ENCODE measurements around the gene HS3ST1.

HS3ST1 gene

DNA sequence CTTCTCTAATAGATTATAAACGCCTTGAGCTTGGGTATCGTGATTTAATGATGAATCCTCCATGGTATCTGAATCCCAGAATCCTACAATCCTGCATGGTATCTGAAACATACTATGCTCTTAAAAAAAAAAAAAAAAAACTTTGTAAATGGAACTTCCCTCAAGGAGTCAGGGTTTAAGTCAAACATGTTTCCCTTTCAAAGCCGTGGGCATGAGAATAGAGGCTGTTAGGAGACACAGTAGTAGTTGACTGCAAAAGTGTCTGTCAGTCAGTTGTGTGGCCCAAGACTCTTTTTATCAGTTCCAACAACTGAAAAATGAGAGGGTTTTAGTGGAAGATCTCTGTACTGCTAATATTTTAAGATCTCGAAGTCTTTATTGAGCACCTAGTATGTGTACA is 2.4 kb upstream of the HS3ST1 start:
- no peak for DNase-seq (ENCODE audit: low spot score)

DNA sequence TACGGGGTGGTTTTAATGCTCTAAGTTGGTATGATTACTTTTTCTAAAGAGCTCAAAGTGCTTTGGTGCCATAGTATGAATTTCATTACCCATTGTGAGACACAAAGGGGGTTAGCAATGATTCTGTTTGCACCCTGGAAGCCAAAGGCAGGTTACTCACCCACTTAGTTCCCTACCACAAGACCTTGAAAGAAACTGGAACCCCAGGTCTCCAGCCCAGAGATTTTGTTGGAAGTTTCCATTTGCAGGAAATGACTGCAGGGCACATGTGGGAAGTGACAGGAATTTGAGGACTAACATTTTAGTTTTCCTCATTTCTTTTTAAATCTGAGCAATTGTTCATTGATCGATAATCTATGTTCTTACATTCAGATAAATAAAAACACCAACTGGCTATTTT is 1.8 kb upstream of the HS3ST1 start:
- DNase-seq (ENCODE audit: low spot score) = no peak

DNA sequence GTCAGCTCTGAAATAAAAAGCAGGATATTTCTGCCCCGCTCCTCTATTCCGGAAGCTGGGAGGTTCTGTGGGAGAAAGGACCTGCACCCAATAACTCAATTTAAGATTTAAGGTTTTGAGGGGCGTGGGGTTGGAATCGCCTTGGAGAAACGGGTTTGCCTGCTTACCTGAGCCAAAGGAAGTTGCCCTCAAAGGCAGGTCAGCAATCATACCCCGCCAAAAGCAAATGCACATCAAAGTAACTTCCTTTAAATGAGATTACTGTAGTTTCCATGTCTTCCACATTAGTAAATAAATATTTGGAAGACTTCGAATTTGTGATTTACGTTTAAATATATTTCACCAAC is 978 bp upstream of the HS3ST1 start:
- peak; percentile 33 for DNase-seq (ENCODE audit: low spot score)

DNA sequence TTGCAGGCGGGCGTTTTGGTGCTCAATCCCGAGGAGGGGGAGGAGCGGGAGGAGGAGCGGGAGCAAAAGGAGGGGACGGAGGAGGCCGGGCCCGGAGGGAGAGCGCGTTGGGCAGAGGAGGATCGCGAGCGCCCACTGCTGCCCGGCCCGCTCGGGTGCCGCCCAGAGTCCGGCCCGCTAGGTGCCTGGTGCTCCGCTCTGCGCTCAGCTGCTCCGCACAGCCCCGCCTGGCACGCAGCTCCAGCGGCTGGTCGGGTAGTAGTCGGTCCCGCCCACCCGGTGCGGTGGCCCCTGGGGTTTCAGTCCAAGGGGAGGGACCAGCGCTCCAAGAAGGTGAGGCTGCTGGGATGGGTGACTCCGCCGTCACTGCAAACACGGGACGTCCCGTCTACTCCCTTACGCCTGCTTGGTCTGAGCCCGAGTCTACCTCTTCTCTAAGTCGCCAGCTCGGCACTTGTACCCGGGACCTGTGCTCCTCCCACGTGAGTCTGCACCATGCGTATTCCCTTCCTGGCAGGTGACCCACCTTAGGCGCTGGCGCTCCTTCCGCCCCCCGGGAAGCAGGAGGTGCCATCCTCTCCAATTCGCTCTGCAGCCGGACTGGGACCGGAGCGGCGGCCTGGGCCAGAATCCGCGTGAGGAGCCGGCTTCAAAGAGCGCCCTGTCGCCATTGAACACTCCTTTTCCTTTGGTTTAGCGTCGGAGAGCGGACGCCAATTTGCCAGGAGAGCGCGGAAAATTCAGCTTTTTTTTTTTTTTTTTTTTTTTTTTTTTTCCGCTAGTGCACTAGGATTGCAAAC is 405 bp upstream of the HS3ST1 start:
- peak; percentile 92 for DNase-seq (ENCODE audit: low spot score)

DNA sequence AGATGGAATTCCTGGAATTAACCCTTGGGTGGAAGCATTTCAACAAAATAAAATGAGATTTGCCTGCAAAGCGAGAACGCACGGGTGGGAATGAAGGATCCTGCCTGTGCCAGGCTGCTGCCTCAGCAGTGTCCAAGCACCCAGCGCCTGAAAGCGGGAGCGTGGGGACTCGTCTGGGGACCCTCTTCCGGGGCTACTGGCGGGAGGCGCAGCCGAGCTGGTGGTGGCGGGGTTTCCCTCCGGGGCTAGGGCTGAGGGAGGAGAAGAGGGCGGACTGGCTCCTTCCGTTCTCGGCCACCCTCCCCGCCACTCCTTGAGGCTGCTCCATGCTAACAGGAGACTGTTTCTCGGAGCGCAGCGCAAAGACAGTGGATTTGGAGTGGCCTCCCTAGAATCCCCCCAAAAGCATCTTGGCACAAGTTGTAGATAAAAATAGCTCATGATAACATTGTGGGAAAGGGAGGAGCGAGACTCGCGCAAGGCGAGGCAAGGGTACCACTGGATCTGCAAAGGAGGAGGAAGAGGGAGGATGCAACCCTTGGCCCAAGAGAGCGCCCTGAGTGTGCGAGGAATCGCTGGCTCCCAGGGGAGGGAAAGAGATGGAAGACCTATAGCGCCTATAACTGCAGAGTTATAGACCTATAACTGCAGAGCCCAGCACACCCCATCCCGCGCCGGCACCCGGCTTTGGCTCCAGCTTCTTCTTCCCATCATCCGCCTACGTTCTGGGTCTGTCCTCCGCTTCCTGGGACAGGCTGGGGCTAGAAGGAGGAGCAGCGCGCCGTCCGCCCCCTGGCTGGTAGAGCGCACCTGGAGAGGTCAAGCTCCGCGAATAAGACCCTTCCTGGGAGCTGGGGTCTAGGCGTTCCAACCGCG is 1.3 kb downstream of the HS3ST1 start:
- no peak for DNase-seq (ENCODE audit: low spot score)

DNA sequence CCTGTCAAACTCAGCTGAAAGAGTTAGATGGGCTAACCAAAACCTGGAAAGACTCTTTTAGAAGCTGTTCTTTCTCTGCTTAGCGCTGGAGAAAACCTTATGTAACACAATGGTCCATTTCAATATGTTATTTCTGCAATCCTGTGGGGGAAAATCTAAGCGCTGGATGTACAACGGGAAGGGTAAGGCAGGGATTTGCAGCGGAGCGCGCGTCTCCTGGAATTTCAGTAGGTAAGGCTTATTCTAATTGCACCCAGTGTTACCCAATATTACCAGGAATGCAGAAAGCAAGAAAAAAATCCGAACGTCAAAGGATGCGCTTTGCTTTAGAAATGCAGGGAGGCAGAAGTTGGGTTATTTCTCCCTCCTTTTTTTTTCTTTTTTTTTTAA is 2.0 kb downstream of the HS3ST1 start:
- no peak for DNase-seq (ENCODE audit: low spot score)

DNA sequence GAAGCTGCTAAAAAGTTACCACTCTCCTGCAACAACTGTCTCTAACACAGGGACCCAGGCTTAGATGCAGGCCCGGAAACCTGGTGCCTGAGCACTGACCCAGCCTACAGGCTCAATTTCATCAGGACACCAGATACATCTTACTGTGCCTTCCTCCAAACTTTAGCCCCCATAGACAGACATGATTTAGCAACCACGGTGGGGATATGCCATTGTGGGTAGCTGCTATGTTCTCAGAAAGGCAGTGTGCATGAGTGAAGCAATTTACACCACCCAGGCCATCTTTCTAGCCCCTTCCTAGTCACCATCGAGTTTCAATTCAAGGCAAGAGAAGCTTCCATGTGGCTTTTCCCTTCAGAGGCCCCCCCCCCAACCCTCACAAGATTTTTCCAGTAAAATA is 2.7 kb downstream of the HS3ST1 start:
- no peak for DNase-seq (ENCODE audit: low spot score)

DNA sequence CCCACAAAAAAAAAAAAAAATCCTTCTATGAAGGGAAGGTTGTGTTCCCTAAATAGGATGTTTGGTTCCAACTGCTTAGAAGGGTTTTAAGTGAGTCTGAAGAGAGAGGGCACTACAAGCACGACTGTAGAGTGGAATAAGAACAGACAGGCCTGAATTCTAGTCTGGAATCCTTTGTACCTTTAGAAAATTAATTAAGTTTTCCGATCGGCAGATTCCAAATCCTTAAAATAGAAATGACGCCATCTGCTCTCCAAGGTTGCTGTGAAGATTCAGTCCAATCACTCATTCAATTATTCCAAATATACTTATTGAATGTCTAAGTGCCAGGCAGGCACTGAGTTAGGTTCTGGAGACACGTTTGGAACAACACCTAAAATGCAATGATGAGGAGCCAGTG is 3.8 kb downstream of the HS3ST1 start:
- no peak for DNase-seq (ENCODE audit: low spot score)

DNA sequence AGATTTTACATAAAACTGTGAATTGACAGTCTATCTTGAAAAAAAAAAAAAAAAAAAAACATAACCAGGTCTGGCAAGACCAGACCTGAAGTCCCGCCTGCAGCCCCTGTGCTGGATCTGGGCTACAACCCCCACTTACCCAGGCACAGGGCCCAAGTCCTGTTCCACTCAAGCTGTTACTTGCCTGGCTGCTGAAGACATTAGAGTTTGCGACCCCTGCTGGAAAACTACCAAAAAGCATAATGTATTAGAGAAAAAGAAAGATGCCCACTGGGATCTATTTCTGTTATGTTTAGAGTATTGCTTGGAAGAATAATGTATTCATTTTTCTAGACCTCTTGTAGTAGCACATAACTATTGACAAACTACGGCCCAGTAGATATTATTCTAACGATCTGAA is 4.7 kb downstream of the HS3ST1 start:
- DNase-seq (ENCODE audit: low spot score) = peak; percentile 4

DNA sequence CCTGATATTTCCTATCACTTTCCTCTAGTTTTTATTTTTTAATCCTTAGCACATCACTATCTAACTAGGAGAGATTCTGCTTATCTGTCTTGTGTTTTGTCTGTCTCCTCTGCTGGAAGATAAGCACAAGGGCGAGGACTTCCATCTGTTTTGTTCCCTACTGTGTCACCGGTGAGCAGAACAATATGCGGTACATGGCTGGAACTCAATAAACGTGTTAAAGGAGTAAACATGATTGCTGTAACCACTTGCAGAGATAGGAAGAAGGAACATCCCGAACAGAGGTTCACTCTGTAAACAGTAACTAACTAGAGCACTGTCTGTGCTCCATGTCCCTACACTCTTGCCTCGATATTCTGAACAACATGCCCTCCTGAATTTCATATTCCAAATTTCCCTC is 5.2 kb downstream of the HS3ST1 start:
- DNase-seq (ENCODE audit: low spot score) = no peak

DNA sequence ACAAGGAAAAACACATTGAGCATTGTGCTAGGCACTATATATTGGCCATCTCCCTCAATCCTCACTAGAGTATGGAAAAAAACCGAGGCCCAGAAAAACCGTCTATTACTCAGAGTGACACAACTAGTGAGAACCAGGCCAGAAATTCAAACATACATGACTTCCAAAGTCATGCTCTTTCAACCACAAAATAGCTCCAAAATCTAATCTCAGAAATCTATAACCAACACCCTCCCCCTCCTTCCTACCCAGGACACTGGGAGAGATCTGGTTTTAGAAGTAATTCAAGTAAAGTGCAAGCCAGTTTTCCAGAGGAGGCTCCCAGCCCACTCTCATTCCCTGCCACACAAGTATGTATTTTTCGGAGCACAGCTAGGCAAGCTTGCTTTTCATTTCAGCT is 7.6 kb downstream of the HS3ST1 start:
- no peak for DNase-seq (ENCODE audit: low spot score)

DNA sequence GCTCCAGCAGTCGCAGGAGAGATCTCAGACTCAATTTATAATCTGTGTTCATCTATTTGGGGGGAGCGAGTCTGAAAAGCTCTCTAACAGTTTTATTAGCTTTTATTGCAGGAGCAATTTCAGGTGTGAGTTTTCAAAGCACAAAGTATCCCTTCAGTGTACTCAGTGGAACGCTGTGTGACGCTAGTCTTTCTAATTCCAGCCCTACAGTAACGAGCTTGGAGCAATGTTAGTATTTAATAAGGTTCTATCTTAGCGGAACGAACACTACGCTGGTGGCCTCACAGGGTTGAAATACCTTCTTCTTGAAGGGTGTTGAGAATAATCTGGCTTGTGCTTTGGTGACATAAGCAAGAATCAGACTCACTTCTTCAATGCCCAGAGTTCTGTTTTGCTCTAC is 8.4 kb downstream of the HS3ST1 start:
- DNase-seq (ENCODE audit: low spot score) = no peak

DNA sequence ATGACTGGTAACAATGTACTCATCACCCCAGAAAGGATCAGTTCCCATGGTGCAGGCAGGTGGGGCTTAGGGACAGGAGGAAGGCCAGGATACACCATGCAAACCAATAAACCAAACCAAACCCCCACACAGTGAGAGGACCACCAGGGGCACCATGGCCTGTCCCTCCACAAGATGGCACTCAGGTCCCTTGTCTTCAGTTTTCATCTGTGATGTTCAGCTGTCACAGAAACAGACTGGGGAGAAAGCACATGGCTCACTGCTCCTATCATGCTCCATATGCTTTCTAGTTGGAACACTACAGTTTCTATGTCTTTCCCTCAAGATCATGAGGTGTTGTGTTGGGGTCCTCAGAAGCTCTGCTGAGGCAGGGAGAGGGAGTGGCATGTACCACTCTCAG is 10.1 kb downstream of the HS3ST1 start:
- no peak for DNase-seq (ENCODE audit: low spot score)

DNA sequence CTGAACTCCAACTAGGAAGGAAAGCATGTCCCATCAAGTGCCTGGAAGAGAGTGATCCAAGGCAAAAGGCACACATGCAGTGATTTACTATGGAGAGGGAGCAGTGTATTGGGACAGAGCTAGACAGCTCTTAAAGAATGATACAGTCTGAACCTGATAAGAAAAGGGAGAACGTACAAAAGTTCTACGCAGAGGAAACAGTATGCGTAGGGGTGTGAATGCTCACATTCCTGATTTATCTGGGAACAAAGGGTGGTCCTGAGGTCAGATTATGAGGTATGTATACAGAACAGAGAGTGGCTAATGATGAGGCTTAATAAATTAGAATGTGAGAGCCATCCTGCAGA is 12.0 kb downstream of the HS3ST1 start:
- no peak for DNase-seq (ENCODE audit: low spot score)

DNA sequence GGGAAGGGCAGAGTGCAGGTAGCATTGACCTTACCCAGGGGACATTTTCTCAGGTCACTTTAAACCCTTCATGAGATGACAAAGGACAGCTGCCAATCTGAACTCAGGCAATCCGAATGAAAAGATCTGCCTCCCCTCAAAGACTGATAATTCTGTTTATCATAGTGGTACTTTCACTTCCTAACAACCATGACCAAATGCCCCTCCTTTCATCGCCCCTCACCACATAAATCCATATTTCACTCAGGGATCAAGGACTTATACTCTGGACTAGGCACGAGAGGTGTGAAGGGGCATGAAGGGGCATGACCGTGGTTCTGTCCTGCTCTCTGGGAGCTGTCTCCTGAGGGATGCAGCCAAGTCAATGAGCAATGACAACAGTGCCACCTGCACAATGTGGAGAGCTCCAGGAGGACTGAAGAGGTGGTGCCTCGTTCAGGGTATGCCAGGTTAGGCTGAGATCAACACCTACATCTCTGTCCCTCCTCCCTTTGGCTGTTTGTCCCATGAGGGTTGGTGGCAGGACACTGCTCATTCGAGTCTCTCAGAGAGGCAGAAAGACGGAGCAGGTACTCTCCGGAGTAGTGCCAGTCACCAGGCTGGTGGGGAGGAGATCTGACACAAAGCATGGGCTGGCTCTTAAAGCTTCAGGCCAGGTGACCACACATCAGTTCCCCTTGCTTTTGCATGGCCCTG is 12.5 kb downstream of the HS3ST1 start:
- DNase-seq (ENCODE audit: low spot score) = no peak

DNA sequence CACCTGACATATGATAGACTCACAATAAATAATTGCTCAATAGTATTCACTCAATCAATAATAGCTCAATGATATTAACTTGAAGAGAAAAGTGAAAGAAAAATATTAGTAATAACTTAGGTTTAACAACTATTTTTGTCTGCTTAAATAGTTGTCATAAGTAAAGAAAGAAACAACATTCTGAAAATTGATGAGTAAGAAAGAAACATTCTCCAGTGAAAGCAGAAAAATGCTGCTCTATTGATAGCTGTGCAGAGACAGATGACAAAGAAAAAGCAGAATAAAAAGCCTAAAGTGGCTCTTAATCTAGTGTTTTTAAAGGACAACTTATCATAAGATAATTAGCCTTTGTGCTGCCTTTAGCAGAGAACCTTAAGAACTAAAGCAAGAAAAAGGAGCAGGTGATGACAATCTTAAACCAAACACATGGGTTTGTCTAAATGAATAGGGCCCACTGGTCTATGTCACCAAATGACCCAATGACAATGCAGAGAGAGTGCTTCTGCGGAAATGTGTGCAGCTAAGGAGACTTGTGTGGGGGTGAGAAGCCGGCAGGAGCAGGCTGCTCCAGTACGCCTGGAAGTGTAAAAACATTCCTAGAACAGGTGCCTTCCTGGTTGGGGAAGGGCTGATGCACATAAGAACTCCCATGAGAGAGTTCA is 13.2 kb downstream of the HS3ST1 start:
- no peak for DNase-seq (ENCODE audit: low spot score)

DNA sequence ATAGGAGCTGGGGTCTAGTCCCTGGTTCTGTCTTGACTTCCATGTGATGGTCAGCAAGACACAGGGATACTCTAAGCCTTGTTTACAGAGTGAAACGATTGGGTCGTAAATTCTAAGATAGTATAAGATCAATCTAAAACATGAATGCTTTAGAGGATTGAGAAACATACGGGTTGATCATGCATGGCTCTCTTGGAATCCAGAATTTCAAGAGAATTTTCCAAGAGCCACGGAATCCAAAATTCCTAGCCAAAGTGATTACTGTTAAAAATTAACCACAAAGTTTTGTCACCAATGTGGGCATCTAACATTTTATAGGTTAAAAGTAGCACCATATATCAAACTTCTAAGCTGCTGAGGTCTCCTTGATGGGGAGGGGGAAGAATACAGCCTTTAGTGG is 16.5 kb downstream of the HS3ST1 start:
- no peak for DNase-seq (ENCODE audit: low spot score)

DNA sequence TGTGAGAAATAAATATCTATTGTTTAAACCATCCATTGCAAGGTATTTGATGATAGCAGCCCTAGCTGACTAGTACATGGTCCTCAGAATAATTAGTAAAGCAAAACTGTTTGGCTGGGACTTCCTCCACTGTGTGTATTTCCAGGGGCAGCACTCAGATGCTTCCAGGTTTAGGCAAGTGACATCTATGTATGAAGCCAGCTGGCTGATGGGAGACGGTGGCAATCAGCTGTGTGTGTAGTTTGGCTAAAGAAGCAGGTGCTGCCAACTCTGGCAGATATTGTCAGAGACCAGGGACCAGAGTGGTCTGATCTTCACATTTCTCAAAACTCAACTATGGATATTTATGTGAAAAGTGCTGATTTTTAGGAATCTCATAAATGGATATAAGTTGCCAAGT is 19.1 kb downstream of the HS3ST1 start:
- no peak for DNase-seq (ENCODE audit: low spot score)

DNA sequence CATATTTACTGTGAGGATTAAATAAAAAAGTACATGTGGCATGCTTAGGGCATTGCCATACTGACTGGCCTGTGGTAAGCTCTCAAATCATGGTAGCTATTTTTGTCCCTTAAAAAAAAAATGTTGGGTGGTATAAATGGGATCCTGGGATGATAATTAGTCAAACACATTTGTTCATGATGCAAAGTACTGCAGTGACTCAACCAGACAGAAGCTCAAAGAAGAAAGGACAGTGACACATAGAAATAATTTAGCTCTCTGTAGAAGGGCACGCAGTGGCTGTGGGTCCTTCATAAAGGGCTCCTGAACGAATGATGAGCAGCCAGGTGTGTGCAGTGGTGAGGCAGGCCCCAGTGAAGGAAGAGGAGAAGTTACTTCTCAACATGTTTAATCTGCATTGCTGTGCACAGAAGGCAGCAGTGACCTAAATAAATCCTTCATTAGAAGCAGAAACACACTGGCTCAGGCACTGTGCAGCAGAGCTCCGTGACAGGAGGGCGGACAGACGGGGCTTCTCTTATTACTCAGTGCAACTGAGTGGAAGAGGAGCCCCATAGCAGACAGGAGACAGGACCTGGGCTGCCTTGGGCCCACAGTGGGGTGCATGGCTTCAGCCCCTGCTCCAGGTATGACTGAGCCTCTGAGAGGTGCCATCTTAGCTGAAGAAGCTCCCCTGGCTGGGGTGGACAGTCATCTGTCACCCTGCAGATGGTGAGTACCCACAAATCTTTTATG is 20.3 kb downstream of the HS3ST1 start:
- DNase-seq (ENCODE audit: low spot score) = no peak

DNA sequence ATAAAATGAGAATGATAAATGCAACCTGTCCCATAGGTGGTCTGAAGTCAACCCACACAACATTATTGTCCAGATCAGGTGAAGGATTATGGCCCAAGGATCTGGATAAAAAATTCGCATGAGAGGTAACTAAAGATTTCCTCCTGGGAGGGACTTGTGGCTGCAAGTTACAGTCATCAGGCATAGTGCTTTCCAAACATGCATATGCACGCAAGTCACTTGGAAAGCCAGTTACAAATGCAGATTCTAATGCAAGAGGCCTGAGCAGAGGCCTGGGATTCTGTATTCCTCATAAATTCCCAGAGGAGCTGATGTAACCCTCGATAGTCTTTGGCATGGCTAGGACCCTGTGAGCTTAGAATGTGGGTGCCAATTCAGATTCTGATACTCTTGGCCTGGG is 21.1 kb downstream of the HS3ST1 start:
- no peak for DNase-seq (ENCODE audit: low spot score)

DNA sequence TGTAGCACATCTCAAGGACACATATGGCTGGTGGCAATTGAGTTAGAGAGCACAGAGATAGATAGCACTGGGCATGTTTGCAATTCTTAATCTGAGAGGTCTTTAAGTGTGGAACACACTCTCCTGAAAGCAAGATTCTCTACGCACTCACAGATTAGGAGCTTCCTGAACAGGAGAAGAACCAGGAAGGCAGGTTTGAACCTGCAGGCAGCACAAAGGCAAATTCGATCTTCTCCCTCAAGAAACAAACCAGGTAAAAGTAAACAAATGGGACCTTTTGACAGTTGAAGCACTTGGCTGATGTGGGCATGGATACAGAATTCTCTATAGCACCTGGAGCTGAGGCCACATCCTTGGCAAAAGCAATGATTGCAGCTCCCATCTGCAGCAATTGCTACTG is 24.3 kb downstream of the HS3ST1 start:
- no peak for DNase-seq (ENCODE audit: low spot score)

DNA sequence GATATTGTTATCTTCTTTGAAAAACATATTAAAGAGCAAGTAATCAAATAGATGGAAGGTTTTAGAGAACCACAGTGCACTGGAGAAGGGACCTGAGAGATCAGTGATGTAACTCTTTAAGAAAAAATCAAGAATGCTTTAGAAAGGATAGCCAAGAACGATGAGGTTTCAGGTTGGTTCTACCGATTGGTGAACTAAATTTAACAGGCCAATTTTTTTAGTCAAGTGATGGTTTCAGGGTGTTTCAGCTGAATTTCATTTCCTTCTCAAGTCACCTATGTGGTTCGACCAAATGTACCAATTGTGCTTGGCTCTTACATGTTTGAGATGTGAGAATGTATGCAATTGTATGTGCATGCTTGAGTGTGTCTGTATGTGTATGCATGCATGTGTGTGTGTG is 26.5 kb downstream of the HS3ST1 start:
- DNase-seq (ENCODE audit: low spot score) = no peak
